GM18870 (cell line): ENCODE measurements around the gene OR6S1.
"Not testable (repeated sequence)": the region's sequence is repeated elsewhere in the genome, so short reads cannot be mapped to it uniquely, and the experiment has no call there.

Experiments used
- ATAC-seq: cut with Tn5 transposase; IDR thresholded peaks from one replicate; pipeline ENCODE4 v1.9.1; 2021; ENCODE audit warnings: moderate library complexity; ENCODE audit not compliant: unreplicated experiment

Gene OR6S1

GRCh38 chr14:20671597-20672283, 30.2 kb upstream of the OR6S1 start:
- no peak for ATAC-seq

GRCh38 chr14:20668969-20669368, 27.5 kb upstream of the OR6S1 start:
- ATAC-seq = no peak

- peak; percentile 79 for ATAC-seq
These were observed 26.5 kb upstream of the OR6S1 start for GRCh38 chr14:20667957-20668356.

- ATAC-seq = not testable (repeated sequence)
These were observed 25.0 kb upstream of the OR6S1 start for GRCh38 chr14:20666400-20666961.

GRCh38 chr14:20662968-20663732, 21.7 kb upstream of the OR6S1 start:
- peak; percentile 62 for ATAC-seq

- ATAC-seq = no peak
These were observed 19.7 kb upstream of the OR6S1 start for GRCh38 chr14:20661197-20661596.

GRCh38 chr14:20659813-20660395, 18.4 kb upstream of the OR6S1 start:
- no peak for ATAC-seq

- ATAC-seq = no peak
These were observed 17.8 kb upstream of the OR6S1 start for GRCh38 chr14:20659336-20659735.

GRCh38 chr14:20658246-20658645, 16.8 kb upstream of the OR6S1 start:
- ATAC-seq = no peak

GRCh38 chr14:20657216-20658211, 16.0 kb upstream of the OR6S1 start:
- ATAC-seq = no peak

GRCh38 chr14:20656274-20656673, 14.8 kb upstream of the OR6S1 start:
- no peak for ATAC-seq

GRCh38 chr14:20655851-20656250, 14.4 kb upstream of the OR6S1 start:
- no peak for ATAC-seq

- ATAC-seq = no peak
These were observed 11.8 kb upstream of the OR6S1 start for GRCh38 chr14:20652996-20653975.

- no peak for ATAC-seq
These were observed 4.0 kb upstream of the OR6S1 start for GRCh38 chr14:20645481-20645880.

- no peak for ATAC-seq
These were observed 3.0 kb upstream of the OR6S1 start for GRCh38 chr14:20644520-20644919.

- not testable (repeated sequence) for ATAC-seq
These were observed 1.3 kb upstream of the OR6S1 start for GRCh38 chr14:20642755-20643154.

GRCh38 chr14:20642182-20642581, 691 bp upstream of the OR6S1 start:
- no peak for ATAC-seq

- peak; percentile 70 for ATAC-seq
These were observed 8.4 kb downstream of the OR6S1 start for GRCh38 chr14:20632831-20633691.
